HepG2 (cell line): ENCODE results near the gene ACACB. TPM values are rescaled to one million over a fixed set of nuclear protein-coding genes. Genes with fewer than 3 reads are reported as not detected.

ENCODE experiments used
- ELF3 ChIP-seq: IDR thresholded peaks from 2 replicates; pipeline ENCODE4 v1.6.1; 2016; ENCODE audit warnings: missing genetic modification reagents, missing compliant biosample characterization
- POLR2A ChIP-seq, 2 experiments: IDR thresholded peaks; 2 replicates each; pipeline ENCODE4 v1.6.1; 2011; ENCODE audit warnings: low read depth in 2 of 2, low read length in 2 of 2, mild to moderate bottlenecking in 1 of 2, moderate library complexity in 1 of 2; ENCODE audit not compliant: insufficient read depth in 1 of 2
- SPEN ChIP-seq: sonication (generic); formaldehyde crosslinking; IDR thresholded peaks from 2 replicates; pipeline ENCODE4 v1.5.1; 2020; ENCODE audit warnings: low read depth, mild to moderate bottlenecking, missing genetic modification reagents
- TGIF2 ChIP-seq: IDR thresholded peaks from 2 replicates; pipeline ENCODE4 v1.6.1; 2016; ENCODE audit warnings: control low read depth, missing compliant biosample characterization
- TSC22D2 ChIP-seq: sonication (generic); formaldehyde crosslinking; IDR thresholded peaks from 2 replicates; pipeline ENCODE4 v1.5.1; 2020; ENCODE audit warnings: missing genetic modification reagents, mild to moderate bottlenecking, borderline replicate concordance
- ZNF136 ChIP-seq: sonication (generic); formaldehyde crosslinking; IDR thresholded peaks from 2 replicates; pipeline ENCODE4 v1.8.1; 2022; ENCODE audit warnings: low read depth, mild to moderate bottlenecking, moderate library complexity, missing genetic modification reagents
- ZNF234 ChIP-seq: sonication (generic); formaldehyde crosslinking; conservative IDR thresholded peaks from 2 replicates; pipeline ENCODE4 v1.5.1; 2020; ENCODE audit warnings: mild to moderate bottlenecking, missing genetic modification reagents
- ZNF605 ChIP-seq: sonication (generic); formaldehyde crosslinking; IDR thresholded peaks from 2 replicates; pipeline ENCODE4 v1.8.0; 2022; ENCODE audit warnings: mild to moderate bottlenecking, missing genetic modification reagents
- ZNF644 ChIP-seq: IDR thresholded peaks from 2 replicates; pipeline ENCODE4 v1.6.1; 2016; ENCODE audit warnings: low read depth
- ZNF781 ChIP-seq: sonication (generic); formaldehyde crosslinking; IDR thresholded peaks from 2 replicates; pipeline ENCODE4 v1.5.1; 2020; ENCODE audit warnings: borderline replicate concordance, mild to moderate bottlenecking, missing genetic modification reagents; ENCODE audit errors: not compliant biosample characterization
- ZNF841 ChIP-seq: sonication (generic); formaldehyde crosslinking; IDR thresholded peaks from 2 replicates; pipeline ENCODE4 v1.8.1; 2023; ENCODE audit warnings: missing genetic modification reagents, borderline replicate concordance
- polyA plus RNA-seq, 8 experiments: library from polyadenylated mRNA; depleted of rRNA in 3 of 8; stranded (reverse) in 7 of 8; unstranded in 1 of 8; fragments of >200 nt; fragmentation: Illumina TruSeq in 4 of 8; extraction: Trizol in 4 of 8; gene quantifications; 2 replicates each; pipeline versions ENCODE4 v1.2.1 to v1.2.3, GENCODE V29; 2011 to 2016; ENCODE audit warnings: low read depth in 4 of 8, missing spikeins in 1 of 8, mixed read lengths in 1 of 8; ENCODE audit not compliant: insufficient read depth in 1 of 8
- total RNA-seq, 5 experiments: library from RNA; depleted of rRNA; stranded (reverse); fragments of >200 nt; fragmentation: Illumina TruSeq; extraction: Trizol; gene quantifications; 2 replicates each; pipeline ENCODE4 v1.2.3, GENCODE V29; 2016; ENCODE audit warnings: low read depth in 1 of 5
- TF ChIP-seq, protein P1 (sequence below): sonication (generic); formaldehyde crosslinking; IDR thresholded peaks from 2 replicates; pipeline ENCODE4 v1.4.0; 2020; ENCODE audit warnings: mild to moderate bottlenecking, missing genetic modification reagents
- TF ChIP-seq, protein P2 (sequence below): sonication (generic); formaldehyde crosslinking; IDR thresholded peaks from 2 replicates; pipeline ENCODE4; 2020; ENCODE audit warnings: missing genetic modification reagents, mild to moderate bottlenecking, borderline replicate concordance
- TF ChIP-seq, protein P3 (sequence below): sonication (generic); formaldehyde crosslinking; IDR thresholded peaks from 2 replicates; pipeline ENCODE4 v1.8.1; 2023; ENCODE audit warnings: mild to moderate bottlenecking, missing genetic modification reagents

ACACB gene
- total and polyA plus RNA-seq, 2 of the 13 experiments (the other 11 are each of a cell fraction or from before 2014, with no cell fraction given), result 6.2 to 8.6 TPM

DNA sequence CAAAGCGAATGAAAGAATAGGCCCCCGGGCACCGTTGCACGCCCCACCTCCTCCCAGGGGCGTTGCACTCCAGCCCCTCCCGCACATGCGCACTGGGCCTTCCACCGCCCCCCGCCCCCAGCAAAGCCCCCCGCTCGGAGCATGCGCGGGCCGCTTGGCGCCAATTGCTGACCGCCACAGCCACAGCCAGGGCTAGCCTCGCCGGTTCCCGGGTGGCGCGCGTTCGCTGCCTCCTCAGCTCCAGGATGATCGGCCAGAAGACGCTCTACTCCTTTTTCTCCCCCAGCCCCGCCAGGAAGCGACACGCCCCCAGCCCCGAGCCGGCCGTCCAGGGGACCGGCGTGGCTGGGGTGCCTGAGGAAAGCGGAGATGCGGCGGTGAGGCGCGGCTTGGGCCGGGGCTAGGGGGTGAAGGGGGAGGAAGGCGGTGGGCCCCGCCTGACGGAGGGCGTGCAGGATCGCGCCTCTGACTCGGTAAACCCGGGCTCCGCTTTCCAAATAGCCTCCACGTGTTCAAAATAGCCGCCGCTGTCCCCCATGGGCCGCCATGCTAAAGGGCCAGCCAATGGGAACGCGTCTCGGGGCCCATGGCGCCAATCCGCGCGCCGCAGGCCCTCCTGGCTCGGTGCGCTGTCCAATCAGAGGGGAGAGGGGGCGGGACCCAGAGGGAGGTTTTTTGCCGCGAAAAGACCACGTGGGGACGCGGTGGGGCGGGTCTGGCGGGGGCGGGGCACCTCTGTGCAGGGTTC, 18.8 kb upstream of the ACACB start, which contains the start of gene UNG (continued):
- TF ChIP-seq ZNF234 (CRISPR knock-in tag) (0 out of 2 replicates have a peak, but pooled peaks have one; percentile 66), ZNF841 (CRISPR knock-in tag) (no peak), TSC22D2 (CRISPR knock-in tag) (no peak), SPEN (CRISPR knock-in tag) (0 out of 2 replicates have a peak, but pooled peaks have one; percentile 8), ZNF644 (CRISPR knock-in tag) (no peak), ZNF136 (0 out of 2 replicates have a peak, but pooled peaks have one; percentile 47), ZNF781 (CRISPR knock-in tag) (peak; percentile 44), ELF3 (no peak), ZNF605 (CRISPR knock-in tag) (peak; percentile 68; the same call in 1 of the 2 replicates), POLR2A (IDR thresholded peaks at IDR 0.05; ENCODE audit: insufficient read depth in 1 of 2, low read depth in 2 of 2, low read length in 2 of 2) (peak; percentile 60 to 75; a peak in 3 of 4 replicates), TGIF2 (CRISPR knock-in tag) (peak; percentile 93)
- TF ChIP-seq, protein P1, sequence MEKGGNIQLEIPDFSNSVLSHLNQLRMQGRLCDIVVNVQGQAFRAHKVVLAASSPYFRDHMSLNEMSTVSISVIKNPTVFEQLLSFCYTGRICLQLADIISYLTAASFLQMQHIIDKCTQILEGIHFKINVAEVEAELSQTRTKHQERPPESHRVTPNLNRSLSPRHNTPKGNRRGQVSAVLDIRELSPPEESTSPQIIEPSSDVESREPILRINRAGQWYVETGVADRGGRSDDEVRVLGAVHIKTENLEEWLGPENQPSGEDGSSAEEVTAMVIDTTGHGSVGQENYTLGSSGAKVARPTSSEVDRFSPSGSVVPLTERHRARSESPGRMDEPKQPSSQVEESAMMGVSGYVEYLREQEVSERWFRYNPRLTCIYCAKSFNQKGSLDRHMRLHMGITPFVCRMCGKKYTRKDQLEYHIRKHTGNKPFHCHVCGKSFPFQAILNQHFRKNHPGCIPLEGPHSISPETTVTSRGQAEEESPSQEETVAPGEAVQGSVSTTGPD (CRISPR knock-in tag), result no peak; the same call in 1 of the 2 replicates
- TF ChIP-seq, protein P2, sequence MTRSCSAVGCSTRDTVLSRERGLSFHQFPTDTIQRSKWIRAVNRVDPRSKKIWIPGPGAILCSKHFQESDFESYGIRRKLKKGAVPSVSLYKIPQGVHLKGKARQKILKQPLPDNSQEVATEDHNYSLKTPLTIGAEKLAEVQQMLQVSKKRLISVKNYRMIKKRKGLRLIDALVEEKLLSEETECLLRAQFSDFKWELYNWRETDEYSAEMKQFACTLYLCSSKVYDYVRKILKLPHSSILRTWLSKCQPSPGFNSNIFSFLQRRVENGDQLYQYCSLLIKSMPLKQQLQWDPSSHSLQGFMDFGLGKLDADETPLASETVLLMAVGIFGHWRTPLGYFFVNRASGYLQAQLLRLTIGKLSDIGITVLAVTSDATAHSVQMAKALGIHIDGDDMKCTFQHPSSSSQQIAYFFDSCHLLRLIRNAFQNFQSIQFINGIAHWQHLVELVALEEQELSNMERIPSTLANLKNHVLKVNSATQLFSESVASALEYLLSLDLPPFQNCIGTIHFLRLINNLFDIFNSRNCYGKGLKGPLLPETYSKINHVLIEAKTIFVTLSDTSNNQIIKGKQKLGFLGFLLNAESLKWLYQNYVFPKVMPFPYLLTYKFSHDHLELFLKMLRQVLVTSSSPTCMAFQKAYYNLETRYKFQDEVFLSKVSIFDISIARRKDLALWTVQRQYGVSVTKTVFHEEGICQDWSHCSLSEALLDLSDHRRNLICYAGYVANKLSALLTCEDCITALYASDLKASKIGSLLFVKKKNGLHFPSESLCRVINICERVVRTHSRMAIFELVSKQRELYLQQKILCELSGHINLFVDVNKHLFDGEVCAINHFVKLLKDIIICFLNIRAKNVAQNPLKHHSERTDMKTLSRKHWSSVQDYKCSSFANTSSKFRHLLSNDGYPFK (CRISPR knock-in tag), result no peak
- TF ChIP-seq, protein P3, sequence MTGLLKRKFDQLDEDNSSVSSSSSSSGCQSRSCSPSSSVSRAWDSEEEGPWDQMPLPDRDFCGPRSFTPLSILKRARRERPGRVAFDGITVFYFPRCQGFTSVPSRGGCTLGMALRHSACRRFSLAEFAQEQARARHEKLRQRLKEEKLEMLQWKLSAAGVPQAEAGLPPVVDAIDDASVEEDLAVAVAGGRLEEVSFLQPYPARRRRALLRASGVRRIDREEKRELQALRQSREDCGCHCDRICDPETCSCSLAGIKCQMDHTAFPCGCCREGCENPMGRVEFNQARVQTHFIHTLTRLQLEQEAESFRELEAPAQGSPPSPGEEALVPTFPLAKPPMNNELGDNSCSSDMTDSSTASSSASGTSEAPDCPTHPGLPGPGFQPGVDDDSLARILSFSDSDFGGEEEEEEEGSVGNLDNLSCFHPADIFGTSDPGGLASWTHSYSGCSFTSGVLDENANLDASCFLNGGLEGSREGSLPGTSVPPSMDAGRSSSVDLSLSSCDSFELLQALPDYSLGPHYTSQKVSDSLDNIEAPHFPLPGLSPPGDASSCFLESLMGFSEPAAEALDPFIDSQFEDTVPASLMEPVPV (CRISPR knock-in tag), result peak; percentile 97
